HFF-Myc (cell line): Measurements from ENCODE around the gene GUK1.
"Not testable (repeated sequence)": the region's sequence is repeated elsewhere in the genome, so short reads cannot be mapped to it uniquely, and the experiment has no call there.

Source experiments
- DNase-seq: peaks from one replicate; pipeline ENCODE4 v3.0.0-alpha.2; 2011; ENCODE audit warnings: low read depth; ENCODE audit errors: extremely low read depth
- H3K4me3 ChIP-seq: replicated peaks from 2 replicates; pipeline ENCODE4 v1.5.1; 2011; ENCODE audit warnings: low read depth, mild to moderate bottlenecking, control low read depth, low read length
- CTCF ChIP-seq: IDR thresholded peaks from 2 replicates; pipeline ENCODE4 v1.5.1; 2012; ENCODE audit warnings: mild to moderate bottlenecking, low read depth, low read length, control low read depth; ENCODE audit errors: missing control alignments

Gene GUK1

DNA sequence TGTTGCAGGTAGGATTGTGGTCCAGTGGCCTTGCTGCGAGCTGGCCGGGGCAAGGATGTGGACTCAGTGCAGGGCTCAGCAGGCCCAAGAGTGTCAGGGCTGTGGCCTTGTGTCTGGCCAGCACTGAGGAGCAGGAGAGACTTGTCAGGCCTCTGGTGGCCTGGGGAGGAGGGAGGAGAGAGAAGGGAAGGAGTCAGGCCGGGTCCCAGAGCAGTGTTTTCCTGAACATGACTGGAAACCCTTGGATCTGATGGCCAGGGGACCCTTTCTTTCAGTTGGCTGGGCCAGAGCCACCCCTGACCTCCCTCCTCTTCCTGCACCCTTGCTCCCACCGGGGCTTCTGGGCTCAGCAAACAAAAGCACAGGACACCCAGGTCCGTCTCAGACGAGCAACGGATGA lies 30.6 kb downstream of the GUK1 start:
- no peak overlapping the region for H3K4me3 ChIP-seq
- no peak for DNase-seq
- TF ChIP-seq CTCF: no peak

DNA sequence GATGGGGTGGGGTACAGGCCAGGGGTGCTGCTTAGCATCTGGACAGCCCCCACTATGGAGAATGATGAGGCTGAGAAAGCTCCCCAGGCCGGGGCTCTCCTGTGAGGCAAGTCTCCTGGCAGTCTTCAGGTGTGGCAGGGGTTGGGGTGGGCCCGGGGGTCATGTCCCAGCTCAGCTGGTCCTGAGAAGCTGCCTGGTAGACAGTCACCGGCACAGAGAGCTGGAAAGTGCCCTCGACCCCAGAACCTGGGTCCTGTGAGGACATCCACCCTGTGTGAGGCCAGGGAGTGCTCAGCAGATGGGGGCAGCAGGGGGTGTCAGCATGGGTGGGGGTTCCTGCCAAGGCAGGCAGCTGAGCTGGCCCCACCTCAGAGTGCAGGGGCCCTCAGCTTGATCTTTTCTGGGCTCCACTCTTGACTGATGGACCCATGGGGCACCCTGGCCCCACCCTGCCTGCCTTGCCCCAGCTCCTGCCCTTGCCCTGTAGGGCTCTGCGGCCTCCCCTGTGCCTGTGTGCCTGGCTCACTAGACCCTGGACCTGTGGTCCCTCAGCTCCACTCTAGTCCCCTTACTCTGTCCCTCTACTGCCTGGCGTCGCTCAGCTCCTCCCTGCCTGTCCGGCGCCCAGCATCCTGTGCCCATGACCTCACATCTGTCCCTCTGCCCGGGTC lies 31.3 kb downstream of the GUK1 start:
- H3K4me3 ChIP-seq: no peak overlapping the region
- DNase-seq: no peak
- TF ChIP-seq CTCF: no peak

- no peak for TF ChIP-seq CTCF
- no peak for DNase-seq
- no peak overlapping the region for H3K4me3 ChIP-seq
Observed at GRCh38 chr1:228172591-228173527, 32.8 kb downstream of the GUK1 start.

- DNase-seq, H3K4me3 ChIP-seq: not testable (repeated sequence)
Observed at GRCh38 chr1:228173528-228174481, 33.7 kb downstream of the GUK1 start.

- no peak for TF ChIP-seq CTCF
- DNase-seq: no peak
- H3K4me3 ChIP-seq: no peak overlapping the region
Observed at GRCh38 chr1:228174482-228175315, 34.6 kb downstream of the GUK1 start.

DNA sequence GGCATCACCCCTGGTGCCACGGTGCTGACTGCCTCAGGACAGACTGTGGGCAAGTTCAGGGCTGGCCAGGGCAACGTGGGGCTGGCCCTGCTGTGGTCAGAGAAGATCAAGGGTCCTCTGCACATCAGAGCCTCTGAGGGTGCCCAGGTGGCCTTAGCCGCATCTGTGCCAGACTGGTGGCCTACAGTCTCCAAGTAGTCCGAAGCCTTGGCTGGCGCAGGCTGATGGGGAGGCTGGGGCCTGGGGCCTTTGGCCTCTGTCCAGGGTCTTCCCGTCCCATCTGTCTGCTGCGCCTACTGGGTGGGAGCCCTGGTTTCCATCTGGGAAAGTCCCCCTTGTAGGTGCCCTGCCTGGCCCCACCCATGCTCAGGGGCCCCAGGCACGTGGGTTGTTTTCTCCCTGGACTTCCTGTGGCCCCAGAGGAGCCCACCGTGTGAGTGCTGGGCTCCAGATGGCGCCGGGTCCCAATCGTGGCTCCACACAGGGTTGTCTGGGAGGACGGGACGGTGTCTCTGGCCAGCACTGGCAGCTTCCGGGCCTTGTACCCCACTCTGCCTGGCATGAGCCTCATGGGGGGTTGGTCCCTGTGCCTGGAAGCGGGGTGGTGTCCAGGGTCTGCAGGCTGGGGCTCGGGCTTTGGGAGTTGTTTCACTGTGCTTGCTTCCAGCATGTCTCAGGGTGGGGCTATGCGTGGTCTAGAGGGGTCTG lies 35.4 kb downstream of the GUK1 start:
- no peak overlapping the region for H3K4me3 ChIP-seq
- DNase-seq: no peak
- no peak for TF ChIP-seq CTCF
